CD4-positive, alpha-beta T cell treated with Interleukin-12 subunit alpha and Interleukin-12 subunit beta, for 1 hour (primary cell): ENCODE measurements around the gene USP13.

Experiments used
- DNase-seq: peaks from one replicate; pipeline ENCODE4 v3.0.0-alpha.2; 2020

The USP13 gene

GRCh38 chr3:179700716-179701115 is 47.9 kb downstream of the USP13 start:
- no peak for DNase-seq

DNA sequence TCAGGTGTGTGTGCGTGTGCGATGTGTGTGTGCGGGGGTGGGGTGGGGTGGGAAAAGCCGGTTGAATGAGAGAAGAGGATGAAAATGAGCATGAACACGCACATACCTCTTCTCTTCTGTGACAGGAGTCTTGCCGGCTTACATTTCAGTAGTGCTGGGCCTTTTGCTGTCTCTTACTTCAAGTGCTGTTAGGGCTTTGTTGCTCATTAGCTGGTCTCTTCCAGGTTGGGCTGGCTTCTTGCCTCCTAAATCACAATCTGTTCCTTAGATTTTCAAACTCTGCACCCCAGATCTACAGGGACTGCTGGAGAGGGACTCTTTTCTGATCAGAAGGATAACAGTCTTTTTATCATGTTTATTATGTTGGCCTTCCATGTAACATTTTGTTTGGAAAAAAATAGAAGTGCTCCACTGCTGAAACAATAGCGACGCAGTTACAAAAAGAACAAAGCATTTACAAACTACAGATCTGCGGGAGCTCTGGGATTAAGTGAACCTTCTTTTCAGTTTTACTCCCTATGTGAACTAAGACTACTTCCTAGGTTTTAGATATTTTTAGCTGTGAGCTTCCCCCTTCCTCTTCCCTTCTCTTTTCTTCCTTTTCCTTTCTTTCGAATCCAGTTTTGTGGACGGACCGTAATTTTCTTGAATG is 48.5 kb downstream of the USP13 start:
- DNase-seq: no peak

DNA sequence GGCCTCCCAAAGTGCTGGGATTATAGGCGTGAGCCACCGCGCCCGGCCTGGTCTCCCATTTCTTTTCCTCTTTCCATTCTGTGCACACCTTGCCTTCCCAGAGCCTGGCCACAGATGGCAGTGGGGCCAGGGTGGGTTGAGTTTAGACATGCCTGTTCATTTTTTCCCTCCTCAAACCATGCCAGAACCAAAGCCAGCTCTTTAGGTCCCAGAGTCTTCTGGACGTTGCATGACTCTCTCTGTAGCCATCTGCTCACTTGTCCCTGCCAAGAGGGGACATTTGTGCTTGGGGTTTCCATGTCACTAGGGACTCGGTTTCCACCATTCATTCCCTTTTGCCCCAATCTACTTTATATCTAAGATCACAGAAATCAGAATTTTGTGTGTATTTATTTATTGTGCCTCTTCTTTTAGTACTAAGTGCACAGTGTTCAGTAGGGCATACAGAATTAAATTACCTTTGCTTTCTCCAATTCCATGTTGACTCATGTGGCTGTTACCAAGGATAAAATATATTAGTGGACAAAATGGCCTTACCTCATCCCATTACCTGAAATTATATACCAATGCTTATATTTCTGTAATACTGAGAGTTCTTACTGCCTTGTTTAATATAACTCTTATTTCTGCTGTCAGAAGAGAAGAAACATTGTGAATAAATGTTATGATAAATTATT is 49.6 kb downstream of the USP13 start:
- DNase-seq: no peak

DNA sequence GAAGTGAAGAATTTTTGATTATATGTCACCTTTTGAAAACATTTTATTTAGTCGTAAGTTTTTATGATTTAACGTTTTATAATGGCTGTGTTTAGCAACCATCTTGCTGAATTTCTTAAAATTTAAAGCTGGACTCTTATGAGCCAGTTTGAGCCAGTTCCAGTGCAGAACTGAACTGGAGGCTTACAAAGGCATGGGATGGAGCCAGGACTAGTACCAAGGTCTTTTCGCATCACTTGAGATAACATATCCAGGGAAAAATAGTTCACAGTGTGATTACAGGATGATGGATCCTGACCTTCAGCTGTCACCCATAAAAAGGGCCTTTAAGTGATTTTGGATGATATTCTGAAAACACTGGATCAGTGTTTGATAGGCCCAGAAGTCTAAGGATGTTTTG is 51.0 kb downstream of the USP13 start:
- no peak for DNase-seq

DNA sequence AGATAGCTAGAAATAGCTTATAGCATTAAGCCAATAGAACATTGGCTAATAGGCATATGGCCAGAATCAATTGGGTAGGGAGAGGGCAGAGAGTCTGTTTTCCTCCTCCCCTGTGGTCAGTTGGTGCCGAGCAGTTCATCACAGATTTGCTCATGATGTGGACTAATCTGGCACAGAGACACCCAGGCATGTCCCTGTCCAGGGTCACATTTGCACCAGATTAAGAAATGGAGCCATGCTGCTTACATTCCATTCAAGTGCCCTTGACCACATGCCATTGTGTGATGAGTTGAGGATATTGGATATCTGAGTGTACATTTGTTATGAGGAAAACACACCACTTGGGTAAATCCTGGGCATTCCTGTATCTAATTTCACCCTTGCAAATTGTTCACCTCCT is 53.4 kb downstream of the USP13 start:
- no peak for DNase-seq

GRCh38 chr3:179710079-179710478 is 57.2 kb downstream of the USP13 start:
- DNase-seq: no peak

DNA sequence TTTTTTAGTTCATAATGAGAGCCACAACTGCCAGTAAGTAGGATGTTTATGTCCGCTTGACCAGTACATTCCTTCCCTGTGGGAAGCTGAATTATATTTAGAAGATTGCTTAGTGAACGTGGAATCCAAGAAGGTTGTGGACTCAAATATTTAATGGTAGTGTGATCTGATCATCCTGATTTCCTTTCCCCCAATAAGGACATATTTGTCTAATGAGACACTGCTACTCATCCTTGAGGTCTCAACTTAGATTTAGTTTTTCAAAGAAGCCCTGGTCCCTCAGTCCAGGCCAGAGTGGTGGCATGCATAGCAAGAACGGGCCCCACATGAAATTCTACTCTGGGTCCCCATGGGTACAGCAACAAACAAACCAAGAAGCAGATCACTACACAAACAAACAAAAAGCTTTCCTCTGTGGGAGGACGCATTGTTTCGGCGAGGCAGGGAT is 60.8 kb downstream of the USP13 start:
- no peak for DNase-seq

DNA sequence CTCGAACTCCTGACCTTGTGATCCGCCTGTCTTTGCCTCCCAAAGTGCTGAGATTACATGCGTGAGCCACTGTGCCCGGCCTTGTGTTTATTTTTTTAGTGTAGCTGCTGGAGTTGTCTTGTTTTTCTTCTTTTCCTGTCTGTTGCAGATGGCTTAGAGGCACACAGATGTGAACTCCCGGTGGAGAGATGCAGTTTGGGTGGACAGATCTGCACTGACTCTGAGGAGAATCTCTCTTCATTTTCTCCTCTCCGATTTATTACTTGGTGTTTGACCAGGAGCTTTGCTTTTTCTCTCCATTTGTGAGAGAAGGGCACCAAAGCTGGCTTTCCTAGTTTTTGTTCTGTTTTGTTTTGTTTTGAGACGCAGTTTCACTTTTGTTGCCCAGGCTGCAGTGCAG is 62.7 kb downstream of the USP13 start:
- no peak for DNase-seq

GRCh38 chr3:179716226-179716625 is 63.4 kb downstream of the USP13 start:
- no peak for DNase-seq

DNA sequence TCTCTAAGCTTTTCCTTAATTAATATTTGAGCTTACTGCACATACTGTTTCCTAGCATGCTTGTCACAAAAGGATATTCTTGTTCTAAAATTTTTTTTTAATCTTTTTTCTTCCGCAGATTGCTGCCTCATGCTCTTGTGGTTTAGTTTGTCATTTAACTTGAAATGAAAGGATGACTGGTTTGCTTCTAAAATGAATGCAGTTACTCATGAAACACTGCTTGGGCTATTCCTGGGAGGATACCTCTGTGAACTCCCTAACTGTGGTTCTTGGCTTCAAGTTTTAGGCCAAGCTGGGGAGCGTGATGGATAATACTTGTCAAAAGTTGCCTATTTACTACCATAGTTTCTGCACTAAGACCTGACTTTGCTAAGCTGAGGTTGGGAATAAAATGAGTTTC is 64.0 kb downstream of the USP13 start:
- DNase-seq: no peak

DNA sequence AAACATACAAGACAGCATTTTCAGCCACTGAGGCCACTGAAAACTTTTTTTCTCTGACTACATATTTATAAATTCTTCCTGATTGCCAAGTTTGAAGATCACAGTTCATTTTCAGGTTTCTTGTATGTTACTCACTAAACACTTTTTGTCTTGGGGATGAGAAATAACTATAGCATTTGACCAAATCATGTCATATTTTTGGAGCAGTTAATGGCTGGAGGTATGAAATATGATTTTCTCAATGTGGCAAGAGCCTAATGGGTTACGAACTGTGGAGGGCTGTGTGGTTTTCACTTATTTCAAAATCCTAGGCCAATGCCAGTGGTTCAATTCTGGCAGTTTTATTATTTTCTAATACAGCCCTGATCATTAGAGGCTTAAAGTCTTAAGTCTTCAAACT is 64.4 kb downstream of the USP13 start:
- no peak for DNase-seq

DNA sequence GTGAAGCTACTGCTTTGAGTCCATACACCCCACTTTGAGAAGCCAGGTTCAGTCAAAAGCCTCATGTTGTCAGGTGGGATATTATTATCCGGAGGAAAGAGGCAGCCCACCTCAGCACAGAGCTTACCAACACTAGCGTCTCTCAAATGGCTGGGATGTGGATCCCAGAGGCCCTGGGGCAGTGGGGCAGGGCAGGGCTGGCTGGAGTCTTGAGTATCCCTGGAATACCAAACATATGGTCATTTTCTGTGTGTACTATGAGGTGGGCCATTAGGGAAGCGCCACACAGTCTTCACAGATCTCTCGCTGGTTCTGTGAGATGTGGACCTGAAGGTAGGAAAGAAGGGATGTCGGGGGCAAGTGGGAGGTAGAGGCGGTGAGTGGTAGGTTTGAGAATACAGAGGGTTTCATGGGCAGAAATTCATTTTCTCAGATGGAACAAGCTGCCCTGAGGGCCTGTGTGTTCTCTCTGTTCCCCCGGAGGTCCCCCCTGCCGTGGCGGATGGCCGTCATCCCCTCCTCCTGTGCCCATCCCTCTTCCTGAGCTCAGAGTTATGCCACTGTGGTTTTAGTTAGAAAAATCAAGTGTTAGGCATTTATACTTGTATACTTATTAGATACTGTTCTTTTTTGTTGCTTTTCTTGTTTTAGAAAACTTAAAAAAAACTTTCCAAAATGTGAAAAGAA is 66.4 kb downstream of the USP13 start:
- no peak for DNase-seq

DNA sequence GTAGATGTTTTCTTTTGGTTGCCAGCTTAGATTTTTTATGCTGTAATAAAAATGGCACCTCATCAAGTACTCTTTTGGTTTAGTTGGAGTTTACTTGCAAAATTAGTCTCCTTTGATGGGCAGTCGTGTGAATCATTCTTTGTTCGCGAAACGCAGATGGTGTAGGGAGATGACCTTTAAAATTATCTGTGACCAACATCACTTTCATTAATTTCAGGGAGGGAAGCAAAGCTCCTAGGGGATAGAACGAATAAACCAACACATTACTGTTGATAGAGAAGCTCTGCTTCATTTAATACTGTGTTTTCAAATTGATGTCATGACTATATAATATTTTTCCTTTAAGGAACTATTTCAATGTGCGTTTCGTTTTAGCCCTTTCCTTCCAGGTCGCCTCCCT is 67.4 kb downstream of the USP13 start:
- no peak for DNase-seq

- no peak for DNase-seq
Measured at GRCh38 chr3:179723617-179724016, 70.8 kb downstream of the USP13 start.

GRCh38 chr3:179726075-179726699 is 73.3 kb downstream of the USP13 start:
- no peak for DNase-seq

GRCh38 chr3:179729086-179729485 is 76.2 kb downstream of the USP13 start:
- DNase-seq: no peak

GRCh38 chr3:179729981-179730380 is 77.1 kb downstream of the USP13 start:
- no peak for DNase-seq

- DNase-seq: no peak
Measured at GRCh38 chr3:179730506-179730905, 77.7 kb downstream of the USP13 start.

DNA sequence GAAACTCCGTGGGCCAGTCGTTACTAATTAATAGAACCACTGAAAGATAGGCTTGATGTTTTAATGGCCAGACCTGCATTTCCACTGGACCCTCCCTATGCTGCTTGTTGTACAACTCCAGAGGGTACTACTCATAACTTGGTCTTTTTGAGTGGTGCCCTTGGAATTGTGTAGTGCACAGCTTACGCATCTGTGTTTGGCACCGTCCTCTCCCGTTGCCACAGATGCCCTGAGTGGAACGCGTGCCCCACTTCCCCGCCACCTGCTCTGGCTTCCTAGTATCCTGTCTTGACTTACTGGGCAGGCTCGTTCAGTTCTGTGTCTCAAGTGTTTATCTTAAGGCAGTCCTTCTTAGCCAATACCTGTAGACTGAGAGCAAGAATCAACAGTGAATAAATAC is 78.7 kb downstream of the USP13 start:
- no peak for DNase-seq

GRCh38 chr3:179732661-179733348 is 80.0 kb downstream of the USP13 start:
- DNase-seq: no peak

GRCh38 chr3:179733797-179734196 is 81.0 kb downstream of the USP13 start:
- DNase-seq: no peak

DNA sequence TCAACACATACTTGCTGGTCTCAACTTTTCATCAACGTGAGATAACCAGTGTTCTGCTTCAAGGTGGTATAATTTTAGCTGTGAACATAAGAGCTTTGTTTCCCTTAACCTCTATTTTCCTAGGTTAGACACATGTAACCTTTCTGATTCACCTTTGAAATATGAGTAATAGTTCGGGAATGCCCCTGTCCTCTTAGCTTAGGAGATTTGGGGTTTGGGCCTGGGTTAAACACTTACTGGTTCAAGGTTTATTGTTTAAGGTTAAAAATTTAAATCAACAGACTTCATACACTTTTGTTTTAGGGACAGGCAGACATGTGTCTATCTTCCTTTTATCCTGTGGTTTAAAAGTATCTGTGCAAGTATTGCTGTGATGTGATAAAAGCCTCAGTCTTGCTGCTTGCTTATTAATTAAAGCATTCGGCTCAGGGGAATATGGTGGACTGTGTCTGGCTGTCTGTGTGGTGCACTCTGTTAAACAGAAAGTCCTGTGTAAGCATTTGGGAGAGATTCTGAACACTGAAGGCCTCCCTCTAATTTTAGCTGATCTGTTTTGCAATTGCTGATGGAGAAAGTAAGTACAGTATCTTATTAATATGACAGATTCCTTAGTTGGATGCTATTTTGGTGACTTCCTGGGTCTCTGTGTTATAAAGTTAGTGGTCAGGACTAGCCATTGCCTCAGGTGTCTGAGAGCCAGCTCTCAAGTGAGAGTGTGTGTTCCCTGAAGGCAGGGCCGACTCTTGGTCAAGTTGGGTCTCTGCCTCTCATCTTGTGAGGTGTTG is 81.8 kb downstream of the USP13 start:
- no peak for DNase-seq
